GM21447 (cell line): Measurements from ENCODE around the gene CASP1.
"Not testable (repeated sequence)": the region's sequence is repeated elsewhere in the genome, so short reads cannot be mapped to it uniquely, and the experiment has no call there.

Experiments used
- ATAC-seq: cut with Tn5 transposase; IDR thresholded peaks from one replicate; pipeline ENCODE4 v1.9.1; 2021; ENCODE audit not compliant: unreplicated experiment

The CASP1 gene

GRCh38 chr11:105034813-105035620 lies at the start of gene CASP1:
Gene CASP1 (minus strand): TSS chr11:105035144. CDS start chr11:105035113, 31 bp downstream.
- ATAC-seq = peak; percentile 95

- no peak for ATAC-seq
These were observed 46.6 kb upstream of the CASP1 start for GRCh38 chr11:105081412-105082150.

- not testable (repeated sequence) for ATAC-seq
These were observed 45.4 kb upstream of the CASP1 start for GRCh38 chr11:105080171-105080906.

GRCh38 chr11:105078283-105078682 lies 43.3 kb upstream of the CASP1 start:
- no peak for ATAC-seq

GRCh38 chr11:105077141-105077790 lies 42.3 kb upstream of the CASP1 start:
- ATAC-seq = not testable (repeated sequence)

GRCh38 chr11:105074166-105074530 lies 39.2 kb upstream of the CASP1 start:
- ATAC-seq = no peak

- ATAC-seq = no peak
These were observed 38.7 kb upstream of the CASP1 start for GRCh38 chr11:105073456-105074165.

GRCh38 chr11:105072080-105072479 lies 37.1 kb upstream of the CASP1 start:
- not testable (repeated sequence) for ATAC-seq

- ATAC-seq = no peak
These were observed 36.3 kb upstream of the CASP1 start for GRCh38 chr11:105071089-105071732.

- ATAC-seq = no peak
These were observed 35.4 kb upstream of the CASP1 start for GRCh38 chr11:105070306-105070705.

GRCh38 chr11:105069749-105070148 lies 34.8 kb upstream of the CASP1 start:
- not testable (repeated sequence) for ATAC-seq

GRCh38 chr11:105063245-105063941 lies 28.4 kb upstream of the CASP1 start:
- ATAC-seq = not testable (repeated sequence)

- no peak for ATAC-seq
These were observed 22.5 kb upstream of the CASP1 start for GRCh38 chr11:105057432-105057831.

- ATAC-seq = no peak
These were observed 21.5 kb upstream of the CASP1 start for GRCh38 chr11:105056446-105056845.

- ATAC-seq = no peak
These were observed 20.0 kb upstream of the CASP1 start for GRCh38 chr11:105054723-105055493.

- no peak for ATAC-seq
These were observed 17.5 kb upstream of the CASP1 start for GRCh38 chr11:105052487-105052886.

GRCh38 chr11:105051559-105051958 lies 16.6 kb upstream of the CASP1 start:
- no peak for ATAC-seq

GRCh38 chr11:105049481-105049880 lies 14.5 kb upstream of the CASP1 start:
- no peak for ATAC-seq
